GM21529 (cell line): Measurements from ENCODE around the gene KLHL40.

Experiments used
- ATAC-seq: cut with Tn5 transposase; IDR thresholded peaks from one replicate; pipeline ENCODE4 v1.9.1; 2021; ENCODE audit not compliant: unreplicated experiment

The KLHL40 gene

DNA sequence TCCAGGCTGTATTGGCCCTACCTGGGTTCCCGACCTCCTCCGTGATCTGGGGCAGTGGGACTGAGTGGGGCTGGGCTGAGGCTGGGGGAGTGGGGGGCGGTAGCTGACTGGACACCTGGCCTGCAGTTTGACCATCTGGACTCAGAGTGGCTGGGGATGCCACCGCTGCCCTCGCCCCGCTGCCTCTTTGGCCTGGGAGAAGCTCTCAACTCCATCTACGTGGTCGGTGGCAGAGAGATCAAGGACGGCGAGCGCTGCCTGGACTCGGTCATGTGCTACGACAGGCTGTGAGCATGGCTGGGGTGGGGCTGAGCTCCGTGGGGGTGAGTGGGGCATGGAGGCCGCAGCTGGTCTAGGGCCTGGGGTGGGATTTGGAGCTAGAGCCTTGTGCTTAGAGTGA lies 2.7 kb downstream of the KLHL40 start:
- ATAC-seq = no peak

DNA sequence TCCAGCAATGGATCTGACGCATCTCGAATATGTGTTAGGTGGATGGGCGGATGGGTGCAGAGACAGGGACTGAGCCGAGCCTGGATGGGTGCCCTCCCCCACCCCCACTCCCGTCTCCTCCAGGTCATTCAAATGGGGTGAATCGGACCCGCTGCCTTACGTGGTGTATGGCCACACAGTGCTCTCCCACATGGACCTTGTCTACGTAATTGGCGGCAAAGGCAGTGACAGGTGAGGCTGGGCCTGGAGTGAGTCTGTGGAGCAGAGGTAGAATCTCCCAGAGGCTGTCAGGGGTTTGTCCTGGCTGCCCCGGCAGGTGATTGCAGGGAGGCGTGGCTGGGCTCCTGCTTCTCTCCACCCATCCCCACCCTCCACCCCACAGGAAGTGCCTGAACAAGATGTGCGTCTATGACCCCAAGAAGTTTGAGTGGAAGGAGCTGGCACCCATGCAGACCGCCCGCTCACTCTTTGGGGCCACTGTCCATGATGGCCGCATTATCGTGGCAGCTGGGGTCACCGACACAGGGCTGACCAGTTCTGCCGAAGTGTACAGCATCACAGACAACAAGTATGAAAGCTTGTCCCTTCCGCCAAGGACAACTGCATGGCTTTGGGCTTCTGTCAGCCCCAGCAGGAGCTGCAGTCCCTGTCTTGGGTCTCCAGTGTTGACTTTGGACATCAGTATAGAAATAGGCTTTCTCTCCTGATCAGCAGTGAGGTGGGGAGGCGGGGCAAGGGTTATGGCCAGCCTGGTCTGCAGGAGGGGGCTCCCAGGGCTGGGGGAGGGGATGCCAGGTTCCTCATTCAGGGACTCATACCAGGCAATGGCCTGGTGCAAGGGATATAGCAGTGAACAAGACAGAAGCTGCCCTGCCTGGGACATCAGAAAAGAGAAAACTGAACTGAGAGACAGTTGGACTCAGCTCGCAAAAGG lies 3.4 kb downstream of the KLHL40 start:
- ATAC-seq = no peak

DNA sequence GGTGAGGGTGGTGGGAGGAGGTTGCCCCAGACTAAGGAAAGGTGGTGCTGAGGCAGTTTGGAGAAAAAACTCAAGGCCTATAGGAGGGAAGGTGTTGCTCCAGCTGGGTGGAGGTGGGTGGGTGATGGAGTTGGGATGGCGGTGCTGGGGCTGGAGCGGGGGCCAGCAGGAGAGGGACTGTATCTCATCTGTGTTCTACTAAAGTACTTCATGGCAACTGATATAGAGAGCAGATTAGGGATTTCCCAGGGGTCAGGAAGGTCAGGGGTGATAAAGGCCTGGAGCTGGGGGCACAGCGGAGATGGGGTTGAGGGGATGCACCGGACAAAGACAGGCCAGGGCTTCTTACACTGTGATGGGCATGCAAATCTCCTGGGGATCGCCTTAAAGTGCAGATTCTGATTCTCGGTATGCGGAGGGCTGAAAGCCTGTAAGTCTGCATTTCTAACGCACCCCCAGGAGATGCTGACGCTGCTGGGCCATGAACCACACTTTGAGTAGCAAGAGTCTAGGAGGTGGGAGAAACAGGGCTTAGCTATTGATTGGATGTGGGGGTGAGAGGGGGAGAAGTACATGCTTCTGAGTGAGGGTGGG lies 4.2 kb downstream of the KLHL40 start:
- ATAC-seq = no peak

DNA sequence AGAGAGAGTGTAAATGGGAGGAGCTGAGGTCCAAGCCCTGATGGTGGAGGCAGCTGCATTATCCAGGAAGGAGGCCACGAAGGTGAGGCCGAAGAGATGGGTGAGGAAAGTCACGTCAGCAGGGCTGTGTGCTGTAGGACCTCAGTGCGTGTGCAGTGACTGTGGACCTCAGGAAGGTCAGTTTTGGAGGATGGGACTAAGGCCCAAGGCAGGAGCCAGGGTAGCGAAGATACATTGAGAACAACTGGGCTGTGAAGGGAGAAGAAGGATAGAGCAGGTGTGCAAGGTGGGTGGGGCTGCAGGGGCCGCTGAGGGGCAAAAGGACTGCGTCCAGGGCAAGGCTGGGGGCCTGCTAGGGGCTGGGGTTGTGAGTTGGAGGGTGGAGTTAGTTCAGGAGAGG lies 4.9 kb downstream of the KLHL40 start:
- no peak for ATAC-seq

DNA sequence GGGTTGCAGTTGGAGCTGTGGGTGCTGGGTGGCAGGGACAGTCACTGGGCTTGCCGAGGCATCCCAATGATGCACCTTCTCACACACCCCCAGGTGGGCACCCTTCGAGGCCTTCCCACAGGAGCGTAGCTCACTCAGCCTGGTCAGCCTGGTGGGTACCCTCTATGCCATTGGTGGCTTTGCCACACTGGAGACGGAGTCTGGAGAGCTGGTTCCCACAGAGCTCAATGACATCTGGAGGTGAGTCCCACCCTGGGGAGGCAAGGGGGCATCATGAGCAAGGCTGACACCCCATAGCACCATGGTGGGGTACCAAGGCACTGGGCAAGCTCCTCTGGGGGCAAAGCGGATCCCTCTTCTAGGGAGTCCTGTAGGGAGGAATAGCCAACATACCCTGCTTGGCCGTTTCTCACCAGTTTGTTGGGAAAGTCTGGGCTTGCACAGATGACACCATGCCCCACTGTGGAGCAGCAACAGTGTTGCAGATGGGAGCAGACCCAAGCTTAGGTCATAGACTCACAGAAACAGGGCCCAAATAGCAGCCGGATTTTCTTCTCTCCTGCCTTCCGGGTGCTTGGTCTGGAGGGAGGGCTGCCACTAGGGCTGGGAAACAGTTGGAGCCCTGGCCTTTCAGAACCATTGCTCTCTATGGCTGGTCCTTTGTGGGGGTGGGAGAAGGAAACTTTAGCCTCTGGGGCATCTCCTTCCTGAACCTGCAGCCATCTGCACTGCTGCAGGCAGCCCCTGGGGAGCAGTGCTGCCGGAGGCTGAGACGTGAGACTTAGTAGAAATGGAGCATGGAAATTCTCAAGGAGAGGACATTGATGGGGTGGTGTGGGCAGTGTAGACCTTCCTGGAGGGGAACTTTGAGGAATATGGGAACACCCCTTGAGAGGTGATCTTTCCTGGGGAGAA lies 5.7 kb downstream of the KLHL40 start:
- no peak for ATAC-seq

DNA sequence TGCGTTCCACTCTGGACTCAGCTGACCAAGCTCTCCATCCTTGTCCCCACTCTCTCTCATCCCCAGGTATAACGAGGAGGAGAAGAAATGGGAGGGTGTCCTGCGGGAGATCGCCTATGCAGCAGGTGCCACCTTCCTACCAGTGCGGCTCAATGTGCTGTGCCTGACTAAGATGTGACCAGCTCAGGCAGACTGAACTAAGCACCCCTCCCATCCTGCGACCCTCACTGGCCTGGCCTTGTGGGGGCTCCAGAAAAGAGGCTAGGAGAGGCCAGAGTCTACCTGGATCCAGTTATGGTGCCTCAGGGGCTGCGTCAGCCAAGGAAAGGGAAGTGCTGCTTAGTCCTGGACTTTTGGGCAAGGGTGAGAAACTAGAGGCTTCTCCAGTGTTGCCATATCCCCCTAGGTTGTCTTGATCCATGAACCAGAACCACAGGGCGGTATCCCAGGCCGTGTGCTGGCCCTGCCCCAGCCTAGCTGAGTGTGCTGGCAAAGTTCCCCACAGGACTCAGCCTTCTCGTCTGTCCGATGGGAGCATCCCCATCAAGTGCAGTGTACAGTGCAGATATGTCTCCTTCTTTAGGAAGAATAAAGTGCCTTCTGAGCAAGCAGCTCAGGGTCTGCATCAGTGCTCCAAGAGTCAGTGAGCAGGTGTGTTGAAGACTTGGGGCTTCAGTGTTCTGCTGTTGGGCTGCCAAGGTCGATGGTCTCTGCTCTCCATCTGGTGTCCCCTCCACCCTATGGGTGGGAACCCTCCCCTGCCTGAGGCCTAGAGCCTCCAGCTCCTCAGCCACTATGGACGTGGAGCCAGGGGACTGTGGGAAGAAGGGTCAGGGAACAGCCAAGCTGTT lies 6.7 kb downstream of the KLHL40 start:
- ATAC-seq = no peak

DNA sequence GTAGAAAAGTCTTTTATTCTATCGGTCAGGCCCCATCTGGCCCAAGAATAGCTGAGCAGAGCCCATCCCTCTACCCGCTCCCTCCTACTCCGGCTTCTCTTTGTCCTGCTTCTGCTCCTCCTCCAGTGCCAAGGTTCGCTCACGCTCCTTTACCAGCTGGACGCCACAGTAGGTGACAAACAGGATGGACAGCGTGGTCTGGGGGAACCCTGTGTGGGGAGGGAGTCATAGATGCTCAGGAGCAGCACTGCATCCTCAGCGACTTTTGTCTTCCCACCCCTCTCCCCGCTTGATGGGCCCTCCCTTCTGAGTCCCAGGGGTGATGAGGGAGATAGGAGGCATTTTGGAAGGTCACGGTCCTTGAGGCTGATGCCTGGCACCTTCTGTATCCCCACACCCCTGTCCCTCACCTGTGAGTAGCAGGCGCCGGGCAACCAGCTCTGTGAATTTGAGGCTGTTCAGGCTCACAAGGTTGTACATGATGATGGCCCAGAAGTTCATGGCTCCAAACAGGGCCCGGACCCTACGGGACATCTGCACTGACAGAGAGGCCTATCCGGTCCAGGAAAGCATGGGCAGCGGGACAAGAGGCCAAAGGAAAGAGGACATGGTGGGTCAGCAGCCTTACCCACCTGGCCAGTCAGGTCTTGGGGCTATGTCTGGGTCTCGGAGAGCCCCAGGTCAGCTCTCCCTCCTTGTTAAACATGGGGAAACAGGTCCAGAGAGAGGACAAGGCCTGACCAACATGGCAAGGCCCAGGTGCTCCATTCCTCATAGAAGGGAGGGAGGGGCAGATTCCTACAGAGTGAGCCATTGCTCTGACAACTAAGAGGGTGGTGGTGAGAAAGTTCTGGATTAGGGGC lies 7.6 kb downstream of the KLHL40 start:
- no peak for ATAC-seq

DNA sequence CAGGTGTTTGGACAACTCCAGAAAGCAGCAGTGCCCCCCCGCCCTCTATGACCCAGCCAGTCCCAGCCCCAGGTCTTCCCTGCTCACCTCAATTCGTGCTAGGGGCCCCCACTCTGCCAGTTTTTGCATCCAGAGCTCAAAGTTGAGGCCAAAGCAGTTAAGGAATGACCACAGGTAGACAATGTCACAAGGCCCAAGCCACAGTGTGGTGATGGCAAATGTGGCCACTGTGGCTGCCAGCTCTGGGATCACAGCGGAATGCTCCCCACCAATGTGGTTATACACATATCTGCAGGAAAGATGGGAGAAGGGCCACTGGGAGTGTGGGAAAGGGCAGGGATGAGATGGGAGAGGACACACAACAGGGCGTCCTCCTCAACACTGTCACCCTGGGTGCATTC lies 8.2 kb downstream of the KLHL40 start:
- no peak for ATAC-seq

DNA sequence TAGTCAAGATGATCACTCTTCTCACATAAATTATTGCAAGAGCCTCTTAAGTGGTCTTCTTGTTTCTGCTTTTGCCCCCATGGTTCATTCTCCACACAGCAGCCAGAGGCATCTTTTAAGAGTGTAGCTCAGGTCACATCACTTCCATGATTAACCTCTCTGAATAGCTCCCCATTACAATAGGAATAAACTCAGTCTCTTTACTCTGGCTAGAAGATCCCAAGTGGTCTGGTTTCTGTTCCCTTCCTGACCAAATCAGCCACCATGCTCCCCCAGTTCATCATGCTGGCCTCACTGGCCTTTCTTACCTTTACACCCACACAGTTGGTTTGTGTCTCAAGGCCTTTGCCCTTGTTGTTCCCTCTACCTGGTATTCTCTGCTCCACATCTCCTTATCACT lies 9.0 kb downstream of the KLHL40 start:
- ATAC-seq = no peak

DNA sequence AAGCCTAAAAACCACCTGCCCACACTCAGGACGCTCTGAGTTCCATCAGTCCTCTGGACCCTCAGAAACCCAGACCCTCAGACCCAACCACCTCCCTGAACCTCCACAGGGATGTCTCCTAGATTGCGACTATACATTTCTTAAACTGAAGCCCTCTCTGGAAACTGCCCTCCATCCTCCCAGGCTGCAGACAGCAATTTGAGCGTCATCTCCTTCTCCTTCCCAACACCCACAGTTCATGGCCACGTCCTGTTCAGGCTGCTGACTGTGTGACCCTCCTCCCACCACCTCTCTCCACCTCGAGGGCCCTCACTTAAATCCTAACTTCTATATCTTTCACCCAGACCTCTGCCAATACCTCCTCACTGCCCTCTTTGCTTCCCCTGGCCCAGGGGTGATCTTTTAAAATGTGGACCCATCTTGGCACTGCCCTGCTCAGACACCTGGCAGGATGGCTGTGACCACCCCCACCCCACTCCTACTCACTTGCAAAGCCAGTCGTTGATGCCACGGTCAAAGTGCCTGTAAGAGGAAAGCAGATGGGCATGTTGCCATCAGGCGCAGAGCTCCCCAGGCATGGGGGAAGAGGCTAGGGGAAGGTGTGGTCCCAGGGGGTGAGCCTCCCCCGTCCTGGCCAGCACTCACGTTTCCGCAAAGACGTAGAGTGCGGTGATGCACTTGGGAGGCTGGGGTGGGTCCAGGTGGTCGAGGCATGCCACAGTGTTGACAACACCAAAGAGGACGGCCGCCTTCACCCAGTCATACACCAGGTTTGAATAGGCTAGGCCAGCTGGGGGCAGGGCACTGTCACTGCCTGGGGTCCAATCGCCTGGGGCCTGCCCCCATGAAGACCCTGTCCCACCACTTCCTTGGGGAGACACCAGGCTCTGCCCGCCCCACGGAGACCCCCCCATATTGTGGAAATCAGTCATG lies 11.3 kb downstream of the KLHL40 start:
- ATAC-seq = no peak

DNA sequence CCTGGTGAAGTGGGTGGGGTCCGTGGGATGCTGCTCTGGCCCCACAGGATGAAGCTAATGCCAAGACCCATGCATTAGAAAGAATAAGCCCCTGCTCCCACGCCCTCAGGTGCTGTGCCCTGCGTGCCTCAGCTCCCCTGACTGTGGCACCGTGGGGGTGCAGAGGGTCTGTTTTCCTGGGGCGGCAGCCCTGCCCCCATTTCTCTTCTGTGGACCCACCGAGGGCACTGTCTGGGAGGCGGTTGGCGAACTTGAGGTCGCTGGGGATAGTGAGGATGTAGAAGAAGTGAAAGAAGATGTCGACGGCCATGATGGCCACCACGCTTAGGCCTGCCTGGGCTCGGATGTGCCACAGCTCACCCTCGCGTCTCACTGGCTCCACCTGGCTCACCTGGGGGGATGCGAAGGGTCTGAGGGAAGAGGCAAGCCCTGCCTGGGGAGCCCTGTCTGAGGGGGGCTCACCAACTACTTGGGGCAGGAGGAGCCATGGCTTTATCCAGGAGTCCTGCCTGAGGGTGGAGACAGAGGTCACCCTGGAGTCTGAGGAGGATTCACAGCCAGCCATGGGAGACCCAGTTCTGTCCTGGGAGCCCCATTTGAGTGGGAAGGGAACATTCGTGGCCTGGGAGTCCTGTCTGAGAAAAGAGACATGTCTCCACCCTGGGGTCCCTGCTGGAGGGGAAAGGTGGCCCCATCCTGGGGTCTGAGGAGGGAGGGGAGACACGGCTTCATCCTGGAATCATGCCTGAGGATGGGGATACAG lies 12.1 kb downstream of the KLHL40 start:
- no peak for ATAC-seq

DNA sequence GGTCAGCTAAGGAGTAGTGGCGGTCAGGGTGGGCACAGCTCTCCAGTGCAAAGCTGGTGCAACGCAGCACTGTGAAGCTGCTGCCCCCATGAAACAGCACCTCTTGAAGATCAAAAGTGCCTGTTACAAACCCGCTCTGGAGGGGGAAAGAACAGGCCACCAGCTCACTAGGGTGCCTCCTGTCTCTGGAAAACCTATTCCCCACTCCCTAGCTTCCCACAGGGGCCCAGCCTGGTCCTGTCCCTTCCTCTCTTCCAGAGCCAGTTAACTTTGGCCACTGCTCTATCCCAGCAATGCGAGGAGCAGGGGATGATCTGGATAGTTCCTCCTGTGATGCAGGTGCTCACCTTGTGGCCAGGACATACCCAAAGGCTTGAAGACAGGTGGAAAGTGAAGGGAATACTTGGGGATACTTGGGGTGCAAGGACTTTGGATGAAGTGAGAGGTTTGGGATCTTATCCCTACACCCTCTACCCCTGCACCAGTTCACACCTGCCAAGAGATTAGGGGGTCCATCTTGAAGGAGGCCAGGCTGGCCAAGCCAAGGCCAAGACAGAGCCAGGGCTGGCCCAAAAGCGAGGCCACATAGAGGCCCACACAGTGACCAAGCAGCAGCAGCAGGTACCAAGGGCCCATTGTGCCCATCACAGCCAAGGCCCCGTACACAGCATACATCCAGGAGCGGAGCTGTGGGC lies 13.0 kb downstream of the KLHL40 start:
- ATAC-seq = no peak

DNA sequence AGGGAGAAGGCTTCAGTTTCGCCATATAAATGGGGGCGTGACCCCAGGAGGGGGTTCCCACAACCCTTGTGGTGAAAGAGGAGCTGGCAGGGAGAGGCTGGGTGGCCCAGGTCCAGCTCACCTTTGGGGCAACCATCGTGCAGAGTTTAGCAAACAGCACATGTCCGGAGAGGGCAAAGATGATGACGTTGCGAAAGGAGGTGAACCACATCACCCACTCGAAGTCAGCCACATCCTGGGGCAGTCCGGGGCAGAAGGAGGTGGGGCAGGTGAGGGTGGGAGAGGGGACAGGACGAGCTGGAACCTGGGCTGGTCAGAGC lies 13.5 kb downstream of the KLHL40 start:
- ATAC-seq = no peak

DNA sequence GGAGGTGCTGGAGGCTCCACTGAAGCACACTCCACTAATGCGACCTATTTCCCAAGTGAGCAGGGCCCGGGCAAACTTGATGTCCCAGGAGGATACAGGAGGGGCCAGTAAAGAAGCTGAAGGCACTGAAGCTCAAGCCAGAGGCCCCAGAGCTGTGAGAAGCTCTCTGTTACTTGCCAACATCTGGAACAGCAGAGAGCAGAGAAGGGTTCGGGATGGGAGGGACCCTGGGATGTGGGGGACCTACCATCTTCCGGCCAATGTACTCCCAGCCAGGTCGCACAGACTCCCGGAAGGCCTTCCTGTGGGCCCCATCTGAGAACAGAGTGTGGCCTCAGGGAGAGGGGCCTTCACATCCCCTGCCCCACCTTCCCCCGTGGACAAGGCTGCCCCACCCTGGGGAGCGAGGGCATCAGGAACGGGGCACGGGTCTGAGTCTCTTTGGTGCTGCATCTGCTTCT lies 14.2 kb downstream of the KLHL40 start:
- no peak for ATAC-seq

DNA sequence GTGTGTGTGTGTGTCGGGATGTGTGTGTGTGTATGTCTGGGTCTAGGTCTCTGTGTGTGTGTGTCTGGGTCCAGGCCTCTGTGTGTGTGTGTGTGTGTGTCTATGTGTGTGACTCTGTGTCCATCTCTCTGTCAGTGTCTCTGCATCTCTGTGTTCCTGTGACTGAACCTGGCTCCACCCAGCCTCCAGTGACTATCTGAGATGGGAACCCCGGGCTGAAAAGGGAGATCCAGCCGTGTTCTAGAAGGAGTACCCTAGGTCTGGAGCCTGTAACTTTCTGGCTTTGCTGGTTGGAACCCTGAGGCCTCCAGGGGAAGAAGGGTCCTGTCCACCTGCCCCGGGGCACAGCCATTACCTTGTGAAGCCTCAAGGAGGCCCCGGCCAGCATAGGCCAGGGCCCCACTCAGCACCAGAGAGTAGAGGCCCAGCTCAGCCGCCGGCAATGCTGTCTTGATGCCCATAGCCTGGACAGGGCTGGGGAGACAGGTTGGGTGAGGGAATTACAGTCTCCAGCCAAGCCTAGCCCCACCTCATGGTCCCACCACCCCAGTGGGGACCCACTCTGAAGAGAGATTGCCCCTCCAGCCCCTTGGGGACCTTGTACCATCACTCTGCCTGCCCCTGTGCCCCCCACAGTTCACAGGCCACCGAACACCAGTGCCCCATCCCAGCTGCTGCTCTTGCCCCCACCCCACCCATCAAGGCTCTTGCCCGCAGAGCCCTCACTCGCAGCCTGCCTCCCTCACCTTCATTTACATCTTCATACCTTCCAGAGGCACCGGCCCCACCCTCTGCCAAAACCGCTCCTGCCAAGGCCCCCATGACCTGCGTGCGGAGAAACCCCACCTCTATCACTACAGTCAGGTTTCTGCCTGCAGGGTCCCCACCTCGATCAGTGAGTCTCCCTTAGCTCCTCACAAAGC lies 15.3 kb downstream of the KLHL40 start:
- no peak for ATAC-seq

DNA sequence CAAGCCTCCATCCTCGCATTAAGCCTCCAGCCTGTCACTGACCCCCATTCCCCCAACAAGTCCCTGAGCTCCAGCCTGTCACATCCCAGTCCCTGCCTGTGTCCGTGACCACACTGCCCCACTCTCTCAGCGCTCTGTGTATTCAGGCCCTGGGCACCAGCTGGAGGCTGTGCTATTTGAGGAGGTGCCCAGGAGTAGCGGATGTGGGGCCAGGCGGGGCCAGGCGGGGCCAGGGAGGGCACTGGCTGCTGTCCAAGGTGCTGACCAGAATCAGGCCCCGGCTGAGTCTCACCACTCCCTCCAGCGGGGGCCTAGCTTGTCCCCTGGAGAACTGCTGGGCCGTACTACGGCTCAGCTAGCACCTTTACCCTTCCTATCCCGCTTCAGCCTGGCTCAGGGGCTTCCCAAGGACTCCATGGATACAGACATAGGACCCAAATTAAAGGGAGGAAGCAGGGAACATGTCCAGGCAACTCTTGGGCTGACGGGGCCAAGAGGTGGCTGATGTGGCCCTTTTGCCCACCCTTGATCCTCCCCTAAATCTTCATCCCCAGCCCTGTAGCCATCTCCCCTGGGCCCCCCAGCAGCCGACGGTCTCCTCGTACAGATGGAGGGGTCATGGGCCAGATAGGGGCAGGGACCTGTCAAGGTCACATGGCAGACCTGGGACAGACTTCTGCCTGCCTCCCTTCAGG lies 16.2 kb downstream of the KLHL40 start:
- ATAC-seq = no peak
